ENCODE data around the gene LAMC1. TPM values are rescaled to one million over a fixed set of nuclear protein-coding genes. Genes with fewer than 3 reads are reported as not detected.

LAMC1 gene
- total and polyA plus RNA-seq, 10 of the 15 experiments (the other 5 are each of a cell fraction or from before 2014, with no cell fraction given) = 4.6 to 51.4 (median 25.6) TPM

GRCh38 chr1:183195142-183195574, 171.9 kb downstream of the LAMC1 start (continued):
- TF ChIP-seq RAD21 (IDR thresholded peaks at IDR 0.05; ENCODE audit: insufficient read depth, low read depth, low read length) (no peak), ZNF384 (IDR thresholded peaks at IDR 0.05; ENCODE audit: borderline replicate concordance, low read depth, low read length) (no peak), CBX5 (IDR thresholded peaks at IDR 0.05; ENCODE audit: low read depth) (no peak), BACH1 (IDR thresholded peaks at IDR 0.05; ENCODE audit: borderline replicate concordance) (no peak), PBX3 (IDR thresholded peaks at IDR 0.05; ENCODE audit: insufficient replicate concordance, low read depth, low read length) (no peak), EED (IDR thresholded peaks at IDR 0.05; ENCODE audit: low read depth) (peak; percentile 90), ETV6 (conservative IDR thresholded peaks at IDR 0.05 in 1 of 2, IDR thresholded peaks at IDR 0.05 in 1 of 2; ENCODE audit: borderline replicate concordance in 1 of 2, low read depth in 1 of 2) (no peak; a peak in 1 of 4 replicates), SIX5 (IDR thresholded peaks at IDR 0.05; ENCODE audit: low read depth, low read length, severe bottlenecking) (no peak), USF1 (IDR thresholded peaks at IDR 0.05; ENCODE audit: borderline replicate concordance, extremely low read length, insufficient read depth, low read depth, low read length) (no peak), ZNF622 (IDR thresholded peaks at IDR 0.05) (no peak), STAT1 (conservative IDR thresholded peaks at IDR 0.05) (no peak), ELK1 (IDR thresholded peaks at IDR 0.05; ENCODE audit: low read depth, low read length) (no peak), HDAC2 (IDR thresholded peaks at IDR 0.05) (no peak), LARP7 (IDR thresholded peaks at IDR 0.05) (no peak), ZZZ3 (IDR thresholded peaks at IDR 0.05; ENCODE audit: control insufficient read depth, insufficient read length, low read depth) (no peak), HDAC6 (IDR thresholded peaks at IDR 0.05; ENCODE audit: unreplicated experiment) (no peak), ESRRA (IDR thresholded peaks at IDR 0.05; ENCODE audit: low read length) (no peak)
- TF ChIP-seq, protein P1, sequence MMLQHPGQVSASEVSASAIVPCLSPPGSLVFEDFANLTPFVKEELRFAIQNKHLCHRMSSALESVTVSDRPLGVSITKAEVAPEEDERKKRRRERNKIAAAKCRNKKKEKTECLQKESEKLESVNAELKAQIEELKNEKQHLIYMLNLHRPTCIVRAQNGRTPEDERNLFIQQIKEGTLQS (IDR thresholded peaks at IDR 0.05; ENCODE audit: borderline replicate concordance, extremely low read depth, low read depth, low read length) = no peak
- TF ChIP-seq, protein P2, sequence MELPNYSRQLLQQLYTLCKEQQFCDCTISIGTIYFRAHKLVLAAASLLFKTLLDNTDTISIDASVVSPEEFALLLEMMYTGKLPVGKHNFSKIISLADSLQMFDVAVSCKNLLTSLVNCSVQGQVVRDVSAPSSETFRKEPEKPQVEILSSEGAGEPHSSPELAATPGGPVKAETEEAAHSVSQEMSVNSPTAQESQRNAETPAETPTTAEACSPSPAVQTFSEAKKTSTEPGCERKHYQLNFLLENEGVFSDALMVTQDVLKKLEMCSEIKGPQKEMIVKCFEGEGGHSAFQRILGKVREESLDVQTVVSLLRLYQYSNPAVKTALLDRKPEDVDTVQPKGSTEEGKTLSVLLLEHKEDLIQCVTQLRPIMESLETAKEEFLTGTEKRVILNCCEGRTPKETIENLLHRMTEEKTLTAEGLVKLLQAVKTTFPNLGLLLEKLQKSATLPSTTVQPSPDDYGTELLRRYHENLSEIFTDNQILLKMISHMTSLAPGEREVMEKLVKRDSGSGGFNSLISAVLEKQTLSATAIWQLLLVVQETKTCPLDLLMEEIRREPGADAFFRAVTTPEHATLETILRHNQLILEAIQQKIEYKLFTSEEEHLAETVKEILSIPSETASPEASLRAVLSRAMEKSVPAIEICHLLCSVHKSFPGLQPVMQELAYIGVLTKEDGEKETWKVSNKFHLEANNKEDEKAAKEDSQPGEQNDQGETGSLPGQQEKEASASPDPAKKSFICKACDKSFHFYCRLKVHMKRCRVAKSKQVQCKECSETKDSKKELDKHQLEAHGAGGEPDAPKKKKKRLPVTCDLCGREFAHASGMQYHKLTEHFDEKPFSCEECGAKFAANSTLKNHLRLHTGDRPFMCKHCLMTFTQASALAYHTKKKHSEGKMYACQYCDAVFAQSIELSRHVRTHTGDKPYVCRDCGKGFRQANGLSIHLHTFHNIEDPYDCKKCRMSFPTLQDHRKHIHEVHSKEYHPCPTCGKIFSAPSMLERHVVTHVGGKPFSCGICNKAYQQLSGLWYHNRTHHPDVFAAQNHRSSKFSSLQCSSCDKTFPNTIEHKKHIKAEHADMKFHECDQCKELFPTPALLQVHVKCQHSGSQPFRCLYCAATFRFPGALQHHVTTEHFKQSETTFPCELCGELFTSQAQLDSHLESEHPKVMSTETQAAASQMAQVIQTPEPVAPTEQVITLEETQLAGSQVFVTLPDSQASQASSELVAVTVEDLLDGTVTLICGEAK (IDR thresholded peaks at IDR 0.05; ENCODE audit: borderline replicate concordance) = no peak
- TF ChIP-seq, protein P3, sequence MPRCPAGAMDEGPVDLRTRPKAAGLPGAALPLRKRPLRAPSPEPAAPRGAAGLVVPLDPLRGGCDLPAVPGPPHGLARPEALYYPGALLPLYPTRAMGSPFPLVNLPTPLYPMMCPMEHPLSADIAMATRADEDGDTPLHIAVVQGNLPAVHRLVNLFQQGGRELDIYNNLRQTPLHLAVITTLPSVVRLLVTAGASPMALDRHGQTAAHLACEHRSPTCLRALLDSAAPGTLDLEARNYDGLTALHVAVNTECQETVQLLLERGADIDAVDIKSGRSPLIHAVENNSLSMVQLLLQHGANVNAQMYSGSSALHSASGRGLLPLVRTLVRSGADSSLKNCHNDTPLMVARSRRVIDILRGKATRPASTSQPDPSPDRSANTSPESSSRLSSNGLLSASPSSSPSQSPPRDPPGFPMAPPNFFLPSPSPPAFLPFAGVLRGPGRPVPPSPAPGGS (IDR thresholded peaks at IDR 0.05; ENCODE audit: borderline replicate concordance, insufficient read depth, low read depth, low read length, poor library complexity, severe bottlenecking) = no peak
